Mesothelial cell of epicardium (in vitro differentiated cells): ENCODE data around the gene PDZRN4. TPM values are rescaled to one million over a fixed set of nuclear protein-coding genes. Genes with fewer than 3 reads are reported as not detected.
"Not testable (repeated sequence)": the region's sequence is repeated elsewhere in the genome, so short reads cannot be mapped to it uniquely, and the experiment has no call there.

Experiments
- DNase-seq, 2 experiments: peaks; one replicate each; pipeline ENCODE4 v3.0.0; 2021; ENCODE audit warnings: low spot score in 2 of 2; ENCODE audit not compliant: unreplicated experiment in 2 of 2
- H3K27ac Mint-ChIP-seq: 2 replicates; pipeline ENCODE4 v1.8.0; 2021; ENCODE audit warnings: mixed read lengths
- H3K27me3 Mint-ChIP-seq: 2 replicates; pipeline ENCODE4 v1.8.0; 2021; ENCODE audit warnings: low read depth, mixed read lengths
- H3K36me3 Mint-ChIP-seq: 2 replicates; pipeline ENCODE4 v1.8.0; 2021; ENCODE audit warnings: mixed read lengths
- H3K4me1 Mint-ChIP-seq: 2 replicates; pipeline ENCODE4 v1.8.0; 2021; ENCODE audit warnings: mixed read lengths
- H3K4me3 Mint-ChIP-seq: 2 replicates; pipeline ENCODE4 v1.8.0; 2021; ENCODE audit warnings: mild to moderate bottlenecking, moderate library complexity, mixed read lengths
- H3K9me3 Mint-ChIP-seq: 2 replicates; pipeline ENCODE4 v1.8.0; 2021; ENCODE audit warnings: mixed read lengths
- CTCF ChIP-seq: fragments of 200-600 bp; sonication (generic); IDR thresholded peaks from one replicate; pipeline ENCODE4 v1.5.0; 2021; ENCODE audit warnings: antibody characterized with exemption; ENCODE audit not compliant: unreplicated experiment
- total RNA-seq: library from RNA; stranded (reverse); gene quantifications from 3 replicates; pipeline ENCODE4 v1.2.1, GENCODE V29; 2021

PDZRN4 gene
- total RNA-seq, 1 donor from 2014 or later: 1.5 TPM

GRCh38 chr12:41277100-41277945 is 89.2 kb downstream of the PDZRN4 start:
- DNase-seq: no peak
- H3K27me3 Mint-ChIP-seq: no peaks in the 10 kb centered on the region
- no peaks in the 10 kb centered on the region for H3K36me3 Mint-ChIP-seq
- no peak overlapping the region for H3K4me3 Mint-ChIP-seq
- peak; percentile 77 for TF ChIP-seq CTCF
- H3K27ac Mint-ChIP-seq: no peak overlapping the region
- H3K9me3 Mint-ChIP-seq: no peaks in the 10 kb centered on the region
- peaks cover 14% of the 10 kb centered on the region for H3K4me1 Mint-ChIP-seq

GRCh38 chr12:41277946-41278267 is 89.8 kb downstream of the PDZRN4 start:
- Mint-ChIP-seq H3K36me3 (no peaks in the 10 kb centered on the region), H3K27ac (no peak overlapping the region), H3K9me3 (no peaks in the 10 kb centered on the region), H3K27me3 (no peaks in the 10 kb centered on the region), H3K4me3 (no peak overlapping the region), H3K4me1 (peaks cover 14% of the 10 kb centered on the region)
- no peak for DNase-seq
- TF ChIP-seq CTCF: no peak

- H3K27me3 Mint-ChIP-seq: not testable (repeated sequence)
Observed at GRCh38 chr12:41280341-41281095, 92.4 kb downstream of the PDZRN4 start.

GRCh38 chr12:41285470-41285869 is 97.3 kb downstream of the PDZRN4 start:
- not testable (repeated sequence) for H3K36me3 Mint-ChIP-seq, DNase-seq, H3K27ac Mint-ChIP-seq, H3K4me3 Mint-ChIP-seq, H3K9me3 Mint-ChIP-seq, H3K27me3 Mint-ChIP-seq
- H3K4me1 Mint-ChIP-seq: peaks cover 15% of the 10 kb centered on the region

More at GRCh38 chr12:41280341-41281095, 92.4 kb downstream of the PDZRN4 start:
- peaks cover 14% of the 10 kb centered on the region for H3K4me1 Mint-ChIP-seq
- H3K4me3 Mint-ChIP-seq, H3K9me3 Mint-ChIP-seq, H3K27ac Mint-ChIP-seq, DNase-seq, H3K36me3 Mint-ChIP-seq: not testable (repeated sequence)

- no peak for TF ChIP-seq CTCF
- H3K9me3 Mint-ChIP-seq: peaks cover 6% of the 10 kb centered on the region
- no peak overlapping the region for H3K27ac Mint-ChIP-seq
- H3K4me3 Mint-ChIP-seq: no peak overlapping the region
- no peaks in the 10 kb centered on the region for H3K36me3 Mint-ChIP-seq
- no peaks in the 10 kb centered on the region for H3K27me3 Mint-ChIP-seq
- peaks cover 15% of the 10 kb centered on the region for H3K4me1 Mint-ChIP-seq
- no peak for DNase-seq
Observed at GRCh38 chr12:41286426-41286825, 98.3 kb downstream of the PDZRN4 start.

- DNase-seq: no peak
- peaks cover 6% of the 10 kb centered on the region for H3K9me3 Mint-ChIP-seq
- no peaks in the 10 kb centered on the region for H3K36me3 Mint-ChIP-seq
- no peak for TF ChIP-seq CTCF
- peaks cover 15% of the 10 kb centered on the region for H3K4me1 Mint-ChIP-seq
- no peak overlapping the region for H3K4me3 Mint-ChIP-seq
- no peak overlapping the region for H3K27ac Mint-ChIP-seq
- no peaks in the 10 kb centered on the region for H3K27me3 Mint-ChIP-seq
Observed at GRCh38 chr12:41287500-41288141, 99.5 kb downstream of the PDZRN4 start.
